ENCODE results near the gene PYURF.
A peak's percentile ranks its signal among the peaks of the same experiment; 100 is the strongest.

PYURF gene

GRCh38 chr4:88523325-88524129, at the start of gene PYURF:
Gene PYURF (minus strand): TSS chr4:88523776. CDS start chr4:88523700, 76 bp downstream.
- DNase-seq = peak; percentile 96

- no peak for DNase-seq
Observed at GRCh38 chr4:88570001-88570400, 46.4 kb upstream of the PYURF start.

- no peak for DNase-seq
Observed at GRCh38 chr4:88567591-88567990, 44.0 kb upstream of the PYURF start.

GRCh38 chr4:88549815-88550214, 26.2 kb upstream of the PYURF start:
- no peak for DNase-seq

GRCh38 chr4:88539322-88540068, 15.9 kb upstream of the PYURF start:
- peak; percentile 13 for DNase-seq

GRCh38 chr4:88537709-88538108, 14.1 kb upstream of the PYURF start:
- no peak for DNase-seq

GRCh38 chr4:88535090-88535755, 11.6 kb upstream of the PYURF start:
- no peak for DNase-seq

- DNase-seq = no peak
Observed at GRCh38 chr4:88533937-88534750, 10.6 kb upstream of the PYURF start.

- no peak for DNase-seq
Observed at GRCh38 chr4:88533088-88533790, 9.7 kb upstream of the PYURF start.

- DNase-seq = no peak
Observed at GRCh38 chr4:88531549-88531948, 8.0 kb upstream of the PYURF start.

- DNase-seq = no peak
Observed at GRCh38 chr4:88528861-88529260, 5.3 kb upstream of the PYURF start.

- no peak for DNase-seq
Observed at GRCh38 chr4:88527787-88528186, 4.2 kb upstream of the PYURF start.

- no peak for DNase-seq
Observed at GRCh38 chr4:88526221-88526815, 2.7 kb upstream of the PYURF start.

GRCh38 chr4:88524171-88524570, 595 bp upstream of the PYURF start:
- no peak for DNase-seq

- peak; percentile 41 for DNase-seq
Observed at GRCh38 chr4:88522702-88523324, 763 bp downstream of the PYURF start.

- no peak for DNase-seq
Observed at GRCh38 chr4:88518911-88519310, 4.7 kb downstream of the PYURF start.

GRCh38 chr4:88517825-88518224, 5.8 kb downstream of the PYURF start:
- DNase-seq = no peak

GRCh38 chr4:88516746-88517145, 6.8 kb downstream of the PYURF start:
- no peak for DNase-seq

- DNase-seq = peak; percentile 35
Observed at GRCh38 chr4:88514557-88515511, 8.7 kb downstream of the PYURF start.

- DNase-seq = no peak
Observed at GRCh38 chr4:88511236-88511635, 12.3 kb downstream of the PYURF start.

Data from COR-L47 (cell line).